ENCODE measurements around the gene ADAMTSL2. TPM values are rescaled to one million over a fixed set of nuclear protein-coding genes. Genes with fewer than 3 reads are reported as not detected.

ADAMTSL2 gene
- total RNA-seq, 4 donors from 2014 or later: 0.34 to 0.75 (median 0.57) TPM

DNA sequence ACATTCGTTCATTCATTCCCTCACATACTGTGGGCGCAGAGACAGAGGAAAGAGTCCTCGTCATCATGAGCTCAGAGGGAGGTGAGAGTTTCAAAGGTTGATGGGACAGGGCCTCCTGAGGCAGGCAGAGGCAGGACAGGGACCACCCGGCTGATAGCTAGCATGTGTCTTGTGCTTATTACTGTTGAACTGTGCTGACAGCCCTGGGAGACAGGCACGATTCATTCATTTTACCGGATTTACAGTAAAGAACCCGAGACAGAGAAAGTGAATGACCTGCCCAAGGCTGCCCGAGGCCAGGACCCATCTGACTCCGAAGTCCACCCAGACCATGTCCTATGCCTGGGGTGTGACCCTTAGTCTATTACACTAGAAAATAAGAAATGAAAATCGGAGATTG lies 79.6 kb downstream of the ADAMTSL2 start:
- no peak for TF ChIP-seq CTCF (IDR thresholded peaks at IDR 0.05; ENCODE audit: low read depth)

GRCh38 chr9:133614678-133615077 lies 80.2 kb downstream of the ADAMTSL2 start:
- no peak for TF ChIP-seq CTCF (IDR thresholded peaks at IDR 0.05; ENCODE audit: low read depth)

- TF ChIP-seq CTCF (IDR thresholded peaks at IDR 0.05; ENCODE audit: low read depth): no peak
These were observed 80.7 kb downstream of the ADAMTSL2 start for GRCh38 chr9:133615186-133615585.

- TF ChIP-seq CTCF (IDR thresholded peaks at IDR 0.05; ENCODE audit: low read depth): no peak
These were observed 81.2 kb downstream of the ADAMTSL2 start for GRCh38 chr9:133615606-133616188.

GRCh38 chr9:133616643-133617405 lies 82.3 kb downstream of the ADAMTSL2 start:
- no peak for TF ChIP-seq CTCF (IDR thresholded peaks at IDR 0.05; ENCODE audit: low read depth)

- TF ChIP-seq CTCF (IDR thresholded peaks at IDR 0.05; ENCODE audit: low read depth): no peak
These were observed 84.2 kb downstream of the ADAMTSL2 start for GRCh38 chr9:133618726-133619125.

- TF ChIP-seq CTCF (IDR thresholded peaks at IDR 0.05; ENCODE audit: low read depth): no peak
These were observed 85.3 kb downstream of the ADAMTSL2 start for GRCh38 chr9:133619791-133620190.

Data from subcutaneous adipose tissue (tissue), 4 donors.